ENCODE data around the gene FAM149A. TPM values are rescaled to one million over a fixed set of nuclear protein-coding genes. Genes with fewer than 3 reads are reported as not detected.

The FAM149A gene
- total and polyA plus RNA-seq, 2 experiments from 2014 or later: 6.9 to 7.0 TPM

- Histone ChIP-seq H3K79me2 (no peaks in the 10 kb centered on the region), H3K27me3 (no peaks in the 10 kb centered on the region), H3K4me3 (no peak overlapping the region), H3K27ac (no peak overlapping the region), H3K4me2 (no peak overlapping the region), H2AFZ (no peak overlapping the region), H3K4me1 (ENCODE audit: insufficient read depth) (peaks cover 4% of the 10 kb centered on the region), H3K36me3 (replicated peaks; ENCODE audit: insufficient read depth, low read depth) (no peaks in the 10 kb centered on the region), H3K9me3 (ENCODE audit: low read depth) (no peaks in the 10 kb centered on the region), H4K20me1 (ENCODE audit: insufficient read depth, poor library complexity, severe bottlenecking) (no peaks in the 10 kb centered on the region), H3K9me2 (replicated peaks; ENCODE audit: insufficient read depth) (no peaks in the 10 kb centered on the region)
- TF ChIP-seq CTCF (IDR thresholded peaks at IDR 0.05; ENCODE audit: poor library complexity): peak; percentile 71
- no peak for TF ChIP-seq EZH2 (IDR thresholded peaks at IDR 0.05; ENCODE audit: borderline replicate concordance)
- peak; percentile 30 for DNase-seq (ENCODE audit: low spot score)
- 83% methylated on average over 6 of the region's 6 CpGs for WGBS (ENCODE audit: low lambda C conversion rate, missing lambda C conversion rate)
Measured at GRCh38 chr4:186137196-186137794, 32.8 kb downstream of the FAM149A start.

- Histone ChIP-seq H4K20me1 (ENCODE audit: insufficient read depth, poor library complexity, severe bottlenecking) (no peaks in the 10 kb centered on the region), H3K36me3 (replicated peaks; ENCODE audit: insufficient read depth, low read depth) (no peaks in the 10 kb centered on the region), H3K79me2 (no peaks in the 10 kb centered on the region), H3K9me3 (ENCODE audit: low read depth) (no peaks in the 10 kb centered on the region), H3K27ac (peak overlapping the region; percentile 86), H2AFZ (peak overlapping the region; percentile 93), H3K4me2 (peak overlapping the region; percentile 96), H3K27me3 (peaks cover 4% of the 10 kb centered on the region), H3K4me1 (ENCODE audit: insufficient read depth) (peaks cover 12% of the 10 kb centered on the region), H3K4me3 (peak overlapping the region; percentile 78), H3K9me2 (replicated peaks; ENCODE audit: insufficient read depth) (no peaks in the 10 kb centered on the region)
- DNase-seq (ENCODE audit: low spot score): peak; percentile 80
- TF ChIP-seq EZH2phosphoT487 (IDR thresholded peaks at IDR 0.05; ENCODE audit: low read depth, severe bottlenecking, unreplicated experiment): no peak
- no peak for TF ChIP-seq EZH2 (IDR thresholded peaks at IDR 0.05; ENCODE audit: borderline replicate concordance)
- TF ChIP-seq CTCF (IDR thresholded peaks at IDR 0.05; ENCODE audit: poor library complexity): no peak
- 4% methylated on average over 31 of the region's 72 CpGs for WGBS (ENCODE audit: low lambda C conversion rate, missing lambda C conversion rate)
Measured at GRCh38 chr4:186144198-186144945, 39.9 kb downstream of the FAM149A start.

GRCh38 chr4:186144946-186145569, 40.6 kb downstream of the FAM149A start:
- H3K27me3 ChIP-seq: peaks cover 4% of the 10 kb centered on the region
- DNase-seq (ENCODE audit: low spot score): peak; percentile 68
- peak overlapping the region; percentile 78 for H3K27ac ChIP-seq
- peak overlapping the region; percentile 60 for H3K4me3 ChIP-seq
- no peaks in the 10 kb centered on the region for H3K9me2 ChIP-seq (replicated peaks; ENCODE audit: insufficient read depth)
- H2AFZ ChIP-seq: peak overlapping the region; percentile 75
- H3K4me2 ChIP-seq: peak overlapping the region; percentile 92
- no peaks in the 10 kb centered on the region for H3K9me3 ChIP-seq (ENCODE audit: low read depth)
- H3K4me1 ChIP-seq (ENCODE audit: insufficient read depth): peaks cover 12% of the 10 kb centered on the region
- TF ChIP-seq CTCF (IDR thresholded peaks at IDR 0.05; ENCODE audit: poor library complexity) (no peak), EZH2 (IDR thresholded peaks at IDR 0.05; ENCODE audit: borderline replicate concordance) (no peak), EZH2phosphoT487 (IDR thresholded peaks at IDR 0.05; ENCODE audit: low read depth, severe bottlenecking, unreplicated experiment) (no peak)
- no peaks in the 10 kb centered on the region for H3K36me3 ChIP-seq (replicated peaks; ENCODE audit: insufficient read depth, low read depth)
- 2% methylated on average over 27 of the region's 54 CpGs for WGBS (ENCODE audit: low lambda C conversion rate, missing lambda C conversion rate)
- H3K79me2 ChIP-seq: no peaks in the 10 kb centered on the region
- H4K20me1 ChIP-seq (ENCODE audit: insufficient read depth, poor library complexity, severe bottlenecking): no peaks in the 10 kb centered on the region

All from hepatocyte (in vitro differentiated cells).